A549 (cell line): Measurements from ENCODE around the gene NUP62.

Experiments
- CEBPB ChIP-seq, 2 experiments: fragments of >200 bp in 1 of 2; sonication (Bioruptor Twin) in 1 of 2; formaldehyde crosslinking in 1 of 2; IDR thresholded peaks; 2 replicates each; pipeline ENCODE4 v1.6.1; 2012 to 2016
- CTCF ChIP-seq: fragments of >200 bp; sonication (Bioruptor Twin); formaldehyde crosslinking; IDR thresholded peaks from 3 replicates; pipeline ENCODE4 v1.5.1; 2016
- MAX ChIP-seq: IDR thresholded peaks from 2 replicates; pipeline ENCODE4 v1.6.1; 2012
- POLR2A ChIP-seq: IDR thresholded peaks from 2 replicates; pipeline ENCODE4 v1.6.1; 2012; ENCODE audit warnings: mild to moderate bottlenecking, low read length

DNA sequence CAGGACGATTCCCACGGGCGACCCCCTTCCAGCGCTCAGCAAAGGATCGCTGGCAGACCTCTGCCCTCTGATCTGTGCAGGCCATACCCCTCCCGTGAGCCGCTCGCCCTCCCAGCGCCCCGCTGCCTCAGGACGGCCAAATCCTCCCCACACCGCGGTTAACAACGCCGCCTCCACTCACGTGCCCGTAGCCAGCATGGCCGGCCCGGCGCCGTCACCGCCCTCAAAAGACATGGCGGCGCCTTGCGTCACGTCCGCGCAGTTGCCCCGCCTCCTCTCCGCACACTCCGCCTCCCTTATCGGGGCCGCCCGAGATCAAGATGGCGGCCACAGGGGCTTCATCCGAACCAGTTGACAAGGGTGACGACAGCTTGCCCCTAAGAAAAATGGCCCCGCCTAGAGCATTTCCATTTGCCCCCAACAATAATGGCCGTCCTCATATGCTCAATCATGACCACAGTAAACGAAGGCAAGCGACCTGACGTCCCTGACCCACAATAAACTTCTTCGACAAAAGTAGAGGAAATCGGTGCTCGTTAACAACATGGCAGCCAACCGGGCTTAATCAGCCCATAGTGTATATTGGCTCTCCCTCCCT is 52.8 kb downstream of the NUP62 start:
- TF ChIP-seq MAX = peak; percentile 86
- peak; percentile 18 to 61; a peak in 3 of 4 replicates for TF ChIP-seq CEBPB (IDR thresholded peaks at IDR 0.05)
- no peak for TF ChIP-seq CTCF
- TF ChIP-seq POLR2A = peak; percentile 73
